OCI-LY1 (cell line): ENCODE results near the gene MED27.

Experiments used
- EZH2 ChIP-seq: fragments of 200-600 bp; sonication (generic), shearing (Covaris generic); IDR thresholded peaks from 2 replicates; pipeline ENCODE4 v1.8.0; 2017; ENCODE audit warnings: borderline replicate concordance, mixed run types, mild to moderate bottlenecking, antibody characterized with exemption, low read length, moderate library complexity, mixed read lengths
- TF ChIP-seq, protein P1 (sequence below): fragments of 200-600 bp; sonication (generic), shearing (Covaris generic); IDR thresholded peaks from 2 replicates; pipeline ENCODE4 v1.5.1; 2017; ENCODE audit warnings: mild to moderate bottlenecking, antibody characterized with exemption, low read length, moderate library complexity, mixed read lengths

GRCh38 chr9:131824953-131825495 lies 254.6 kb downstream of the MED27 start:
- TF ChIP-seq EZH2 = no peak
- TF ChIP-seq, protein P1, sequence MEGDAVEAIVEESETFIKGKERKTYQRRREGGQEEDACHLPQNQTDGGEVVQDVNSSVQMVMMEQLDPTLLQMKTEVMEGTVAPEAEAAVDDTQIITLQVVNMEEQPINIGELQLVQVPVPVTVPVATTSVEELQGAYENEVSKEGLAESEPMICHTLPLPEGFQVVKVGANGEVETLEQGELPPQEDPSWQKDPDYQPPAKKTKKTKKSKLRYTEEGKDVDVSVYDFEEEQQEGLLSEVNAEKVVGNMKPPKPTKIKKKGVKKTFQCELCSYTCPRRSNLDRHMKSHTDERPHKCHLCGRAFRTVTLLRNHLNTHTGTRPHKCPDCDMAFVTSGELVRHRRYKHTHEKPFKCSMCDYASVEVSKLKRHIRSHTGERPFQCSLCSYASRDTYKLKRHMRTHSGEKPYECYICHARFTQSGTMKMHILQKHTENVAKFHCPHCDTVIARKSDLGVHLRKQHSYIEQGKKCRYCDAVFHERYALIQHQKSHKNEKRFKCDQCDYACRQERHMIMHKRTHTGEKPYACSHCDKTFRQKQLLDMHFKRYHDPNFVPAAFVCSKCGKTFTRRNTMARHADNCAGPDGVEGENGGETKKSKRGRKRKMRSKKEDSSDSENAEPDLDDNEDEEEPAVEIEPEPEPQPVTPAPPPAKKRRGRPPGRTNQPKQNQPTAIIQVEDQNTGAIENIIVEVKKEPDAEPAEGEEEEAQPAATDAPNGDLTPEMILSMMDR = no peak
